ENCODE results near the gene DNAJC12. TPM values are rescaled to one million over a fixed set of nuclear protein-coding genes. Genes with fewer than 3 reads are reported as not detected.
"Not testable (repeated sequence)": the region's sequence is repeated elsewhere in the genome, so short reads cannot be mapped to it uniquely, and the experiment has no call there.

The DNAJC12 gene
- polyA plus RNA-seq, 3 donors = 12.3 to 16.3 (median 12.4) TPM

- DNase-seq (ENCODE audit: low read depth in 3 of 3, low spot score in 2 of 3) = no peak
Observed at GRCh38 chr10:67794256-67794655, 43.7 kb downstream of the DNAJC12 start.

GRCh38 chr10:67793313-67793712 lies 44.7 kb downstream of the DNAJC12 start:
- peak; percentile 45 to 61 (median 52) for DNase-seq (ENCODE audit: low read depth in 3 of 3, low spot score in 2 of 3)

GRCh38 chr10:67792653-67793052 lies 45.3 kb downstream of the DNAJC12 start:
- DNase-seq (ENCODE audit: low read depth in 3 of 3, low spot score in 2 of 3) = no peak

GRCh38 chr10:67790534-67791408 lies 47.2 kb downstream of the DNAJC12 start:
- no peak for DNase-seq (ENCODE audit: low read depth in 3 of 3, low spot score in 2 of 3)

- DNase-seq (ENCODE audit: low read depth in 3 of 3, low spot score in 2 of 3) = no peak
Observed at GRCh38 chr10:67789769-67790168, 48.2 kb downstream of the DNAJC12 start.

- DNase-seq (ENCODE audit: low read depth in 3 of 3, low spot score in 2 of 3) = no peak
Observed at GRCh38 chr10:67788028-67788886, 49.7 kb downstream of the DNAJC12 start.

GRCh38 chr10:67785098-67785497 lies 52.9 kb downstream of the DNAJC12 start:
- no peak for DNase-seq (ENCODE audit: low read depth in 3 of 3, low spot score in 2 of 3)

- DNase-seq (ENCODE audit: low read depth in 3 of 3, low spot score in 2 of 3) = no peak
Observed at GRCh38 chr10:67784474-67784873, 53.5 kb downstream of the DNAJC12 start.

- no peak for DNase-seq (ENCODE audit: low read depth in 3 of 3, low spot score in 2 of 3)
Observed at GRCh38 chr10:67783606-67784294, 54.2 kb downstream of the DNAJC12 start.

GRCh38 chr10:67782530-67782929 lies 55.5 kb downstream of the DNAJC12 start:
- no peak for DNase-seq (ENCODE audit: low read depth in 3 of 3, low spot score in 2 of 3)

GRCh38 chr10:67780759-67781538 lies 57.0 kb downstream of the DNAJC12 start:
- DNase-seq (ENCODE audit: low read depth in 3 of 3, low spot score in 2 of 3) = no peak

GRCh38 chr10:67780204-67780621 lies 57.8 kb downstream of the DNAJC12 start:
- DNase-seq (ENCODE audit: low read depth in 3 of 3, low spot score in 2 of 3) = not testable (repeated sequence)

- peak; percentile 48 to 60 (median 56) for DNase-seq (ENCODE audit: low read depth in 3 of 3, low spot score in 2 of 3)
Observed at GRCh38 chr10:67779465-67780203, 58.4 kb downstream of the DNAJC12 start.

- no peak for DNase-seq (ENCODE audit: low read depth in 3 of 3, low spot score in 2 of 3)
Observed at GRCh38 chr10:67776371-67776770, 61.6 kb downstream of the DNAJC12 start.

- DNase-seq (ENCODE audit: low read depth in 3 of 3, low spot score in 2 of 3) = no peak
Observed at GRCh38 chr10:67775279-67775678, 62.7 kb downstream of the DNAJC12 start.

GRCh38 chr10:67772894-67773511 lies 65.0 kb downstream of the DNAJC12 start:
- no peak for DNase-seq (ENCODE audit: low read depth in 3 of 3, low spot score in 2 of 3)

GRCh38 chr10:67772151-67772550 lies 65.8 kb downstream of the DNAJC12 start:
- no peak for DNase-seq (ENCODE audit: low read depth in 3 of 3, low spot score in 2 of 3)

- DNase-seq (ENCODE audit: low read depth in 3 of 3, low spot score in 2 of 3) = no peak
Observed at GRCh38 chr10:67771200-67771599, 66.8 kb downstream of the DNAJC12 start.

GRCh38 chr10:67770537-67770936 lies 67.5 kb downstream of the DNAJC12 start:
- DNase-seq (ENCODE audit: low read depth in 3 of 3, low spot score in 2 of 3) = no peak
